Prostate gland (tissue), 2 donors: Measurements from ENCODE around the gene PRDM10. TPM values are rescaled to one million over a fixed set of nuclear protein-coding genes. Genes with fewer than 3 reads are reported as not detected.

Experiments used
- DNase-seq: peaks from one replicate; pipeline ENCODE4 v3.0.0-alpha.2; 2019; ENCODE audit warnings: low spot score
- H3K27ac ChIP-seq, 2 donors: fragments of 200-600 bp; sonication (generic); 2 replicates each; pipeline ENCODE4 v1.5.1; 2017 to 2019
- H3K27me3 ChIP-seq: fragments of 200-600 bp; sonication (generic); replicated peaks from 2 replicates; pipeline ENCODE4 v1.5.1; 2019; ENCODE audit not compliant: insufficient read depth
- H3K36me3 ChIP-seq, 2 donors: fragments of 200-600 bp; sonication (generic); 1 replicate in 1 of 2; 2 replicates in 1 of 2; pipeline versions ENCODE4 v1.5.1 to v1.8.1; 2017 to 2019
- H3K4me1 ChIP-seq: fragments of 200-600 bp; sonication (generic); replicated peaks from 2 replicates; pipeline ENCODE4 v1.5.1; 2019
- H3K4me3 ChIP-seq, 2 donors: fragments of 200-600 bp; sonication (generic); 2 replicates each; pipeline ENCODE4 v1.5.1; 2017 to 2019
- H3K9me3 ChIP-seq: fragments of 200-600 bp; sonication (generic); 2 replicates; pipeline ENCODE4 v1.5.1; 2017
- POLR2A ChIP-seq: fragments of 450-650 bp; IDR thresholded peaks from one replicate; pipeline ENCODE4 v1.6.1; 2016; ENCODE audit warnings: antibody characterized with exemption, mild to moderate bottlenecking
- POLR2AphosphoS5 ChIP-seq: sonication (generic); formaldehyde crosslinking; IDR thresholded peaks from one replicate; pipeline ENCODE4 v1.6.1; 2017; ENCODE audit warnings: antibody characterized with exemption
- WGBS: methylation state at CpG from one replicate; pipeline ENCODE4 v1.1.5; 2018; 5-methylcytosine and 5-hydroxymethylcytosine counted together
- intact Hi-C: fragments of 100-400 bp; cut with DNase I; formaldehyde crosslinking; loops from one replicate; pipeline ENCODE4 v1.14.2; 2022
- total RNA-seq, 2 donors: library from RNA; depleted of rRNA; stranded (reverse); fragments of >200 nt; gene quantifications; one replicate each; pipeline ENCODE4 v1.1.0, GENCODE V29; 2016
- TF ChIP-seq, protein P1 (sequence below), 4 experiments: fragments of 200-600 bp in 2 of 4; fragments of 450-650 bp in 2 of 4; sonication (generic) in 2 of 4; IDR thresholded peaks; 1 replicate in 3 of 4; 2 replicates in 1 of 4; pipeline ENCODE4 v1.5.1; 2016 to 2019; ENCODE audit warnings: antibody characterized with exemption in 4 of 4, mild to moderate bottlenecking in 2 of 4, moderate library complexity in 2 of 4

Gene PRDM10
- total RNA-seq, 2 donors from 2014 or later: 7.0 to 7.7 TPM

DNA sequence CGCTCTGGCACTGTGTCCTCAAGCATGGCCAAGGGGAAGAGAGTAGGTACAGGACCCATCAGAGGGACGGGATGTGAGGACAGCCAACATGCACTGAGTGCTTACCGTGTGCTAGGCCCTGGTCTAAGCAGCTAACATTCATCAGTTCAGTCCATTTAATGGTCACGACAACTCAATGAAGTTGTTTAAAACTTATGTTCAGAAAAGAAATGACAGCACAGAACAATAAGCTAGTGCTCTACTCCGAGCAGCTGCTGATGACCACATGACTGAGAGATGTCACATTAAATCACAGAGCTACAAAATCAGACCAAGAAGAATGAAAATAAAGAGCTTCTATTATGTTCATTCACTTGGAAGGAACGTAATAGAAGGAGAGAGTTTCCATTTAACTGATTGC is 26.3 kb downstream of the PRDM10 start:
- Histone ChIP-seq H3K4me1 (no peaks in the 10 kb centered on the region), H3K9me3 (no peaks in the 10 kb centered on the region), H3K27ac (no peak overlapping the region), H3K36me3 (no peaks in the 10 kb centered on the region), H3K27me3 (no peaks in the 10 kb centered on the region), H3K4me3 (no peak overlapping the region)
- no peak for TF ChIP-seq POLR2AphosphoS5
- TF ChIP-seq POLR2A: no peak
- TF ChIP-seq, protein P1, sequence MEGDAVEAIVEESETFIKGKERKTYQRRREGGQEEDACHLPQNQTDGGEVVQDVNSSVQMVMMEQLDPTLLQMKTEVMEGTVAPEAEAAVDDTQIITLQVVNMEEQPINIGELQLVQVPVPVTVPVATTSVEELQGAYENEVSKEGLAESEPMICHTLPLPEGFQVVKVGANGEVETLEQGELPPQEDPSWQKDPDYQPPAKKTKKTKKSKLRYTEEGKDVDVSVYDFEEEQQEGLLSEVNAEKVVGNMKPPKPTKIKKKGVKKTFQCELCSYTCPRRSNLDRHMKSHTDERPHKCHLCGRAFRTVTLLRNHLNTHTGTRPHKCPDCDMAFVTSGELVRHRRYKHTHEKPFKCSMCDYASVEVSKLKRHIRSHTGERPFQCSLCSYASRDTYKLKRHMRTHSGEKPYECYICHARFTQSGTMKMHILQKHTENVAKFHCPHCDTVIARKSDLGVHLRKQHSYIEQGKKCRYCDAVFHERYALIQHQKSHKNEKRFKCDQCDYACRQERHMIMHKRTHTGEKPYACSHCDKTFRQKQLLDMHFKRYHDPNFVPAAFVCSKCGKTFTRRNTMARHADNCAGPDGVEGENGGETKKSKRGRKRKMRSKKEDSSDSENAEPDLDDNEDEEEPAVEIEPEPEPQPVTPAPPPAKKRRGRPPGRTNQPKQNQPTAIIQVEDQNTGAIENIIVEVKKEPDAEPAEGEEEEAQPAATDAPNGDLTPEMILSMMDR (IDR thresholded peaks at IDR 0.05): no peak
- DNase-seq: no peak
- WGBS: 88% methylated on average over 6 of the region's 6 CpGs
- intact Hi-C loops: no loop called here

DNA sequence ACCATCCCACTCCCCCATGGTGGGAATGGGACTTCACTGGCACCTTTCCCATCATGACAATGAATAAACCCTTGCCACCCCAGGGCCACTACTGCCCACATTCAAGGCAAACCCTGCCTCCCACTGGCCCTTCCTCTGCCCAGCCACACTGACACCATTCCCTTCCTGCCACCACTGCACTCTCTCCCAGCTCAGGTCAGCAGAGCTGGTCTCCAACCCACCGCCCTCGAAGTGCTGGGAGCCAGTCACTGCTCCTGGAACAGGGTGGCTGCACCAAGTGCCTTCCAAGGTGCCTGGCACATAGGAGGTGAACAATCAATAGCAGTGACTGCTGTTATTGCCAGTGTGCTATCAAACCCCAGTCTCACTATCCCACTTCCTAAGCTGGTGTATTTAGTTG is 27.1 kb downstream of the PRDM10 start:
- Histone ChIP-seq H3K4me1 (no peaks in the 10 kb centered on the region), H3K4me3 (no peak overlapping the region), H3K9me3 (no peaks in the 10 kb centered on the region), H3K27ac (no peak overlapping the region), H3K36me3 (no peaks in the 10 kb centered on the region), H3K27me3 (no peaks in the 10 kb centered on the region)
- no peak for DNase-seq
- WGBS: 95% methylated on average over 2 of the region's 2 CpGs
- TF ChIP-seq, protein P1 (IDR thresholded peaks at IDR 0.05): no peak
- TF ChIP-seq POLR2A (no peak), POLR2AphosphoS5 (no peak)
- intact Hi-C loops: no loop called here

DNA sequence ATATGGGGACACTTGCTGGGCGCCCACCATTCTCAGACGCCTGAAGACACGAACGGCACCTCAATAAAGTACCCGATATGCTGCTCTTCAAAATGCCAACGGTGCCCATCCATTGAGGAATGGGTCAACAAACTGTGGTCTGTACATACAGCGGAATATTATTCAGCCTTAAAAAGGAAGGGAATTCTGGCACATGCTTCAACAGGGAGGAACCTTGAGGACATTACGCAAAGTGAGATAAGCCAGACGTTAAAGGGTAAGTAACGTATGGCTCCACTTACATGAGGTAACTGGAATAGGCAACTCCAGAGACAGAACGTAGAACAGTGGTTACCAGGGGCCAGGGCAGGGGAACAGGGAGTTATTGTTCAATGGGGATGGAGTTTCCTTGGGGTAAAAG is 28.0 kb downstream of the PRDM10 start:
- H3K4me1 ChIP-seq: no peaks in the 10 kb centered on the region
- no peak overlapping the region for H3K27ac ChIP-seq
- no peaks in the 10 kb centered on the region for H3K36me3 ChIP-seq
- intact Hi-C loops: no loop called here
- H3K4me3 ChIP-seq: no peak overlapping the region
- no peak for TF ChIP-seq POLR2AphosphoS5
- TF ChIP-seq, protein P1 (IDR thresholded peaks at IDR 0.05): no peak
- no peaks in the 10 kb centered on the region for H3K27me3 ChIP-seq
- no peaks in the 10 kb centered on the region for H3K9me3 ChIP-seq
- no peak for DNase-seq
- 92% methylated on average over 11 of the region's 11 CpGs for WGBS

DNA sequence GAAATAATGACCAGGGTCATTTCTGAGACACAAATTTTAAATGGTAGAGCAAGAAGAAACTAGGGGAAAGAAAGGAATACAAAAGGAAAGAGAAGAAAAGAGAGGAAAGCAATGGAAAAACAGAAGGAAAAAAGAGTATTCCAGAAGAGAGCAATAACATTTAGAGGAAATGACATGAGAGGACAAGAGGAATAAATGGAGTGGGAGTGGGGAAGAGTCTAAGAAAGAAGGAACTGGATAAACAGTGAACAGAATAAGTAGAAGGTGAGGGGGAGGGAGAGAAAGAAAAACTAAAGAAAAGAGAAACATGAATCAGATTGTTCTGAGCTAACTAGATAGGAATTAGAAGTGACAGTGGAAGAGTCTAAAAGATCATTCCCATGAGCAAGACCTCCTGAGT is 28.4 kb downstream of the PRDM10 start:
- no peaks in the 10 kb centered on the region for H3K36me3 ChIP-seq
- no peaks in the 10 kb centered on the region for H3K4me1 ChIP-seq
- H3K4me3 ChIP-seq: no peak overlapping the region
- H3K9me3 ChIP-seq: no peaks in the 10 kb centered on the region
- intact Hi-C loops: no loop called here
- no peak overlapping the region for H3K27ac ChIP-seq
- H3K27me3 ChIP-seq: no peaks in the 10 kb centered on the region
- TF ChIP-seq POLR2A (no peak), POLR2AphosphoS5 (no peak)
- TF ChIP-seq, protein P1 (IDR thresholded peaks at IDR 0.05): no peak
- DNase-seq: no peak

DNA sequence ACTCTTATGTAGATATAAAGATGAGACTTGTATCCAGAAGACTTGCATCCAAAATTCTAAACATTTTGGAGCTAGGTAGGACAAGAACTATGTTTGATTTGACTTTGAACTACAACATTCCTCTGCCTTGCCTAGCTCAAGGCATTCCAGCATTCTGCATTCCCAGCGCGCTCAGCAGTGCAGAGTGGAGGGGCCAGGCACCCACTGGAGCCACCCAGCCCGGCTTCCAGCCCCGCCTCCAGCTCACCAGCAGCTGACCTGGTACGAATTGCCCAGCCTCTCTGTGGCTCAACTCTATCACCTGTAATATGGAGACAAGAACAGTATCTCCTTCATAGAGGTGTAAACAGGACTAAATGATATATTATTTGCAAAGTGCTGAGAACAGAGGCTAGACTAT is 28.8 kb downstream of the PRDM10 start:
- WGBS: 43% methylated on average over 5 of the region's 5 CpGs
- no peak for DNase-seq
- no peak for TF ChIP-seq POLR2AphosphoS5
- no peak for TF ChIP-seq POLR2A
- TF ChIP-seq, protein P1 (IDR thresholded peaks at IDR 0.05): no peak
- Histone ChIP-seq H3K27me3 (no peaks in the 10 kb centered on the region), H3K36me3 (no peaks in the 10 kb centered on the region), H3K4me1 (no peaks in the 10 kb centered on the region), H3K4me3 (no peak overlapping the region), H3K27ac (no peak overlapping the region), H3K9me3 (no peaks in the 10 kb centered on the region)
- intact Hi-C loops: no loop called here
